ENCODE data around the gene NUDT6.

NUDT6 gene

DNA sequence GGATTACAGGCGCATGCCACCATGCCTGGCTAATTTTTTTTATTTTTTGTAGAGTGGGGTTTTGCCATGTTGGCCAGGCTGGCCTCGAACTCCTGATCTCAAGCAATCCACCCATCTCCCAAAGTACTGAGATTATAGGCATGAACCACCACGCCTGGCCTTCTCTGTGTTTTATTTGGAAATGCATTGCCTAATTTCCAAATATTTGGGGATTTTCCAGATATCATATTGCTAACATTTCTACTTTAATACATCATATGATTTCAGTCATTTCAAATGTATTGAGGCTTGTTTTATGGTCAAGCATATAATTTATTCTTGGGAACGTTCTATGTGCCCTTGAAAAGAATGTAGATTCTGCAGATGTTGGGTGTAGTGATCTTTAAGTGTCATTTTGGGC lies 57.0 kb downstream of the NUDT6 start:
- TF ChIP-seq, protein P1, sequence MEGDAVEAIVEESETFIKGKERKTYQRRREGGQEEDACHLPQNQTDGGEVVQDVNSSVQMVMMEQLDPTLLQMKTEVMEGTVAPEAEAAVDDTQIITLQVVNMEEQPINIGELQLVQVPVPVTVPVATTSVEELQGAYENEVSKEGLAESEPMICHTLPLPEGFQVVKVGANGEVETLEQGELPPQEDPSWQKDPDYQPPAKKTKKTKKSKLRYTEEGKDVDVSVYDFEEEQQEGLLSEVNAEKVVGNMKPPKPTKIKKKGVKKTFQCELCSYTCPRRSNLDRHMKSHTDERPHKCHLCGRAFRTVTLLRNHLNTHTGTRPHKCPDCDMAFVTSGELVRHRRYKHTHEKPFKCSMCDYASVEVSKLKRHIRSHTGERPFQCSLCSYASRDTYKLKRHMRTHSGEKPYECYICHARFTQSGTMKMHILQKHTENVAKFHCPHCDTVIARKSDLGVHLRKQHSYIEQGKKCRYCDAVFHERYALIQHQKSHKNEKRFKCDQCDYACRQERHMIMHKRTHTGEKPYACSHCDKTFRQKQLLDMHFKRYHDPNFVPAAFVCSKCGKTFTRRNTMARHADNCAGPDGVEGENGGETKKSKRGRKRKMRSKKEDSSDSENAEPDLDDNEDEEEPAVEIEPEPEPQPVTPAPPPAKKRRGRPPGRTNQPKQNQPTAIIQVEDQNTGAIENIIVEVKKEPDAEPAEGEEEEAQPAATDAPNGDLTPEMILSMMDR (IDR thresholded peaks at IDR 0.05; ENCODE audit: low read depth, low read length, missing control alignments), result no peak
- no peak for DNase-seq (ENCODE audit: low read depth)
- H3K4me3 ChIP-seq (ENCODE audit: low read depth, low read length), result no peak overlapping the region

DNA sequence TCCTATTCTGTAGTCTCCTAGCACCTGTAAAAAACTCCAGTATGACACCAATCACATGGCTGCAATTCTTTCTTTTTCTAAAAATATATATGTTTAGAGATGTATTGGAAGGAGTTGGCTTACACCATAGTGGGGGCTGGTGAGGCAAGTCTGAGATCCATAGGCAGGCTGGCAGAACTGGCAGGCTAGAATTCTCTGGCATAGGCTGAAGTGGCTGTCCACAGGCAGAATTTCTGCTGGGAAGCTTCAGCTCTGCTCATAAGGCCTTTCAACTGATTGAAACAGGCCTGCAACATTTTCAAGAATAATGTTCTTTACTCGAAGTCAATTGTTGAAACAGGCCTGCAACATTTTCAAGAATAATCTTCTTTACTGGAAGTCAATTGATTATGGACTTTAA lies 58.8 kb downstream of the NUDT6 start:
- H3K4me3 ChIP-seq (ENCODE audit: low read depth, low read length), result no peak overlapping the region
- TF ChIP-seq, protein P1 (IDR thresholded peaks at IDR 0.05; ENCODE audit: low read depth, low read length, missing control alignments), result no peak
- no peak for DNase-seq (ENCODE audit: low read depth)

DNA sequence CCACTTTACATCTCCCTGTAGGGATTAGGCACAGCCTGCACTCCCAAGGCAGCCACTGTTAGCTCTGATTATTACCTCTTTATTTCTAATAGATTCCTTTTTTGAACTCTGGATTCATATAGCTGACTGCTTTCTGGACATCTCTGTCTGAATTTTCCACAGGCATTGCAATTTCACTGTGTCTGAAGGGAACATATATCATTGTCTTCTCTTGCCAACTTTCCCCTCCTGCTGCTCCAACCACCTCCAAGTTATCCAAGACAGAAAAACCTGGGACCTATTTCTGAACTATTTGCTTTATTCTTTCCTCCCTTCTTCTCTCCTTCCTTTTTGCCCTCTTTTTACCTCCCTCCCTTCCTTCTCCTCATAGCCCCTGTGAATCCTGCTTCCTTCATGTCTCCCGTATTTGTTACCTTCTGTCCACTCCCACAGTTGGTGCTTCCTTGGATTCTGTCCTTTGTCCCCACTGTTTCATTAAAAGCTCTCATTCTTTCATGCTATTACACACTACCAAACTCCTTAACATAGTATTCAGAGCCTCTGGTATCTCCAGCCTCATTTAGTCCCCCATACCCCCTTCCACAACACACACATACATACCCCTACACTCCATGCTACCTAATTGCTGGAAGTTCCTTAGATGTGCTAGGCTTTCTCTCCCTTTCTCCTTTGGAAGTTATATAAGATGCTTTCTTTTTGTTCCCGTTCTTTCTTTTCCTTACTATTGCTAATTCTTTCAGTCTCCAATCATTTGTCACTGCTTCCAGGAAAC lies 61.0 kb downstream of the NUDT6 start:
- TF ChIP-seq, protein P1 (IDR thresholded peaks at IDR 0.05; ENCODE audit: low read depth, low read length, missing control alignments), result no peak
- no peak for DNase-seq (ENCODE audit: low read depth)
- H3K4me3 ChIP-seq (ENCODE audit: low read depth, low read length), result no peak overlapping the region

DNA sequence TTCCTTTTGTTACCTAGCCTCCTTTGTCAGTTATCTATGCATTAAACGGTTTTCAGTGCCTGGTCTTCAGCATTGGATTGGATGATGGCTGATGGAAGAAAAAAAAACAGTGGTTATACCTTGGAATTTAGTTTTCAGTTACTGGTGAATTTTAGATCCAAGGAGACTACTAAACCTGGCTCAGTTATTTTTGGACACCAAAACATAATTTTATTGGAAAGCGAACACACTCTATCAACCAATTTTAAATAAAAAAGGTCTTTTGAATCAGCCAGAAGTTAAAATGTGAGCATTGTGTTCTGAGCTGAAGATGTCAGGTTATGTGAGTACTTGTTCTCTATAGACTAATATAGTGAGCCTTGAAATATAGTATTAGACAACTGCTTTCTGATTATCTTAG lies 63.7 kb downstream of the NUDT6 start:
- H3K4me3 ChIP-seq (ENCODE audit: low read depth, low read length), result no peak overlapping the region
- TF ChIP-seq, protein P1 (IDR thresholded peaks at IDR 0.05; ENCODE audit: low read depth, low read length, missing control alignments), result no peak
- DNase-seq (ENCODE audit: low read depth), result no peak

DNA sequence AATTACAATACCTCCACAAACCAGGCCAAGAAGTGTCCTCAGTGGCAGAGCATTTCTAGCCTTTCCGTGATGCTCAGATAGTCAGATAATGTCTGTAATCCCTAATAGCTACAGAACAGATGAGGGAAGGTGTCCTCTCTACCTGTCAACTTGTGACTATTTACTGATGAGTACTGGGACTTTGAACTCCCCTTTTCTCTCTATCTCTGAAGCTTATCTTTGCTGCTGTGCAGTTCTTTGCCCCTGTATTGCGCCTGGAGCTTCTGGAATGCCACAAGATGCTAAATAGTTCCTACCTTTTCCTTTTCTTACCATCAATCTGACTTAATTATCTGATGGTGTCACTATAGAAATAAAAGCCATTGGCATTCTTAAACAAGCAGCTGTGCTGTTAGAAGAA lies 65.2 kb downstream of the NUDT6 start:
- DNase-seq (ENCODE audit: low read depth), result no peak
- no peak overlapping the region for H3K4me3 ChIP-seq (ENCODE audit: low read depth, low read length)
- TF ChIP-seq, protein P1 (IDR thresholded peaks at IDR 0.05; ENCODE audit: low read depth, low read length, missing control alignments), result no peak

DNA sequence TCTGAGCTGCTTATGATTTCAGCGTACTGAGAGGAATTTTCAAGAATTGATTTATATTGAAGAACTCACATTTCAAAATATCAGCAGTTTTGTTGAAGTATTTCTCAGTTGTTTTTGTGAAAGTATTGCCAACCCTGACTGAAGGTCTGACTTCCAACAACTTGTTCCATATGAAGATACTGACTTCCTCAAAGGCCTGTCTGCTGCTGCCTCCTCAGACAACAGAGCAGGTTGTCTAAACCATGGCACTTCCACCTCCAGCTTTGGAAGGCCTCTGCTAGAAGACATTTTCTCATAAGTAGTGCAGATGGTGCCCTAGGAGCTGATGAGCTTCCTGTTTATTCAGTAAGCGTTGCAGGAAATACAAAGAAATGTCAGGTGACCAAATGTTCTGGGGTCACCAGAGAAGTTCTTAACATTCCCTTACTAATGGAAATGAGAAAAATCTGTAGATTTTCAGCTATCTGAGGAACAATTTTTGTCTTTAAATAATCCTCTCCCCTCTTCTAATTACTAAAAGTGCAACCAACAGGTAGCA lies 67.0 kb downstream of the NUDT6 start:
- H3K4me3 ChIP-seq (ENCODE audit: low read depth, low read length), result no peak overlapping the region
- no peak for DNase-seq (ENCODE audit: low read depth)
- TF ChIP-seq, protein P1 (IDR thresholded peaks at IDR 0.05; ENCODE audit: low read depth, low read length, missing control alignments), result no peak

Measured in GM12864 (cell line).